Caco-2 (cell line): ENCODE results near the gene RAB22A. TPM values are rescaled to one million over a fixed set of nuclear protein-coding genes. Genes with fewer than 3 reads are reported as not detected.

Experiments used
- BruUV-seq: library from RNA; stranded (reverse); fragments of 400-500 nt; replicated peaks from 2 replicates; lab custom pipeline; 2021; lab: Mats Ljungman, UMichigan
- CTCF ChIA-PET: fragments of 300-600 bp; sonication (Branson Sonifier 250); formaldehyde crosslinking; loops from one replicate; lab custom pipeline; 2022; ENCODE audit warnings: antibody characterized with exemption; lab: Charles Lee
- POLR2A ChIA-PET: fragments of 300-600 bp; sonication (Branson Sonifier 250); formaldehyde crosslinking; loops from one replicate; lab custom pipeline; 2022; ENCODE audit warnings: antibody characterized with exemption; lab: Charles Lee
- DNase-seq, 2 experiments: peaks; one replicate each; pipeline versions ENCODE4 v3.0.0 to v3.0.0-alpha.2; 2020 to 2022
- H3K27me3 ChIP-seq: replicated peaks from 2 replicates; pipeline ENCODE4 v1.6.0; 2011; ENCODE audit warnings: low read length; ENCODE audit not compliant: control insufficient read depth, insufficient read depth
- H3K36me3 ChIP-seq: 2 replicates; pipeline ENCODE4 v1.5.1; 2011; ENCODE audit warnings: low read length; ENCODE audit not compliant: control insufficient read depth, insufficient read depth
- H3K4me1 ChIP-seq: fragments of 250-450 bp; sonication (Bioruptor Pico); 2 replicates; pipeline ENCODE4 v1.5.1; 2020; ENCODE audit warnings: mild to moderate bottlenecking
- H3K4me3 ChIP-seq: 2 replicates; pipeline ENCODE4 v1.5.1; 2011; ENCODE audit warnings: low read depth, mild to moderate bottlenecking, control low read depth, low read length
- H3K9me3 ChIP-seq: fragments of 250-450 bp; sonication (Bioruptor Pico); 2 replicates; pipeline ENCODE4 v1.5.1; 2020; ENCODE audit warnings: mild to moderate bottlenecking, moderate library complexity
- H3K27ac Mint-ChIP-seq: one replicate; pipeline ENCODE4 v1.8.0; 2022; ENCODE audit warnings: mixed read lengths; ENCODE audit not compliant: unreplicated experiment
- H3K27me3 Mint-ChIP-seq: one replicate; pipeline ENCODE4 v1.8.0; 2022; ENCODE audit warnings: mixed read lengths; ENCODE audit not compliant: insufficient read depth, unreplicated experiment
- H3K36me3 Mint-ChIP-seq: one replicate; pipeline ENCODE4 v1.8.0; 2022; ENCODE audit warnings: mild to moderate bottlenecking, mixed read lengths; ENCODE audit not compliant: insufficient read depth, unreplicated experiment
- H3K4me1 Mint-ChIP-seq: one replicate; pipeline ENCODE4 v1.8.0; 2022; ENCODE audit warnings: low read depth, mixed read lengths; ENCODE audit not compliant: unreplicated experiment
- H3K4me3 Mint-ChIP-seq: one replicate; pipeline ENCODE4 v1.8.0; 2022; ENCODE audit warnings: mild to moderate bottlenecking, moderate library complexity, mixed read lengths; ENCODE audit not compliant: unreplicated experiment
- H3K9me3 Mint-ChIP-seq: one replicate; pipeline ENCODE4 v1.8.0; 2022; ENCODE audit warnings: mixed read lengths; ENCODE audit not compliant: unreplicated experiment
- intact Hi-C: fragments of 100-400 bp; cut with micrococcal nuclease; formaldehyde crosslinking; loops from one replicate; pipeline ENCODE4 v1.10.0; 2022; ENCODE audit not compliant: unreplicated experiment
- total RNA-seq: library from RNA; stranded (reverse); gene quantifications from 2 replicates; pipeline ENCODE4 v1.2.3, GENCODE V29; 2022
- TF ChIP-seq, protein P1 (sequence below), 2 experiments: fragments of 200-600 bp in 1 of 2; IDR thresholded peaks; 1 replicate in 1 of 2; 2 replicates in 1 of 2; pipeline versions ENCODE4 v1.5.1 to v1.8.0; 2011 to 2022; ENCODE audit warnings: antibody characterized with exemption in 1 of 2, control low read depth in 1 of 2, inconsistent platforms in 1 of 2, low read depth in 1 of 2, low read length in 1 of 2, mild to moderate bottlenecking in 1 of 2, moderate library complexity in 1 of 2; ENCODE audit not compliant: insufficient read depth in 1 of 2, severe bottlenecking in 1 of 2, unreplicated experiment in 1 of 2

The RAB22A gene
- total RNA-seq, 1 experiment from 2014 or later, result 24.1 TPM

DNA sequence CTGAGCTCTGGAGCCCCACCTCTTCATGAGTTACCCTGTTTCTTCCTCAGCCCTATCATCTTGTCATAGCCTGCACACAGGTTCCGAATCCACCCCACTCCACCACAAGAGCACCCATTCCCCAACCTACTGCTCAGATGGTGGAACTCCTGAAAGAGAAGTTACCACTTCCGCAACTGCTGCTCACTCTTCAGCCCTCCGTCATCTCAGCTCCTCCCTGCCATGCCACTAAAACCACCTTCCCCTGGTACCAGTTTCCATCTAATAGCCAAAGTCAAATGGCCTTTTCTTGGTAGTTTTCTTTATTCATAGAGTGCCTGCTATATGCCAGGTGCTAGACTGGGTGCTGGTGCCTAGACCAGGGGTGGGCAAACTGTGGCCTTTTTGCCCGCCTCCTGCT, 3.9 kb downstream of the RAB22A start:
- peaks cover 64% of the 10 kb centered on the region for H3K36me3 Mint-ChIP-seq
- no peaks in the 10 kb centered on the region for H3K9me3 Mint-ChIP-seq
- no peak overlapping the region for H3K27ac Mint-ChIP-seq
- no peak for DNase-seq
- no peaks in the 10 kb centered on the region for H3K27me3 Mint-ChIP-seq
- no peaks in the 10 kb centered on the region for H3K27me3 ChIP-seq
- peaks cover 13% of the 10 kb centered on the region; the same call in 1 of the 2 replicates for H3K4me1 ChIP-seq
- H3K4me3 ChIP-seq, result no peak overlapping the region
- no peaks in the 10 kb centered on the region; the same call in 1 of the 2 replicates for H3K9me3 ChIP-seq
- BruUV-seq, result no TSS peak
- H3K4me1 Mint-ChIP-seq, result peaks cover 21% of the 10 kb centered on the region
- TF ChIP-seq, protein P1, sequence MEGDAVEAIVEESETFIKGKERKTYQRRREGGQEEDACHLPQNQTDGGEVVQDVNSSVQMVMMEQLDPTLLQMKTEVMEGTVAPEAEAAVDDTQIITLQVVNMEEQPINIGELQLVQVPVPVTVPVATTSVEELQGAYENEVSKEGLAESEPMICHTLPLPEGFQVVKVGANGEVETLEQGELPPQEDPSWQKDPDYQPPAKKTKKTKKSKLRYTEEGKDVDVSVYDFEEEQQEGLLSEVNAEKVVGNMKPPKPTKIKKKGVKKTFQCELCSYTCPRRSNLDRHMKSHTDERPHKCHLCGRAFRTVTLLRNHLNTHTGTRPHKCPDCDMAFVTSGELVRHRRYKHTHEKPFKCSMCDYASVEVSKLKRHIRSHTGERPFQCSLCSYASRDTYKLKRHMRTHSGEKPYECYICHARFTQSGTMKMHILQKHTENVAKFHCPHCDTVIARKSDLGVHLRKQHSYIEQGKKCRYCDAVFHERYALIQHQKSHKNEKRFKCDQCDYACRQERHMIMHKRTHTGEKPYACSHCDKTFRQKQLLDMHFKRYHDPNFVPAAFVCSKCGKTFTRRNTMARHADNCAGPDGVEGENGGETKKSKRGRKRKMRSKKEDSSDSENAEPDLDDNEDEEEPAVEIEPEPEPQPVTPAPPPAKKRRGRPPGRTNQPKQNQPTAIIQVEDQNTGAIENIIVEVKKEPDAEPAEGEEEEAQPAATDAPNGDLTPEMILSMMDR (IDR thresholded peaks at IDR 0.05; ENCODE audit: insufficient read depth in 1 of 2, low read depth in 1 of 2, low read length in 1 of 2, severe bottlenecking in 1 of 2, unreplicated experiment in 1 of 2), result no peak
- intact Hi-C loops, result loop anchor here (5.0 kb wide), 2 partner anchors 74 to 134 kb away; partner anchors contain the start of gene VAPB
- ChIA-PET POLR2A (no interaction called here), CTCF (no interaction called here)
- peak overlapping the region; percentile 6 for H3K4me3 Mint-ChIP-seq
- H3K36me3 ChIP-seq, result peaks cover 7% of the 10 kb centered on the region

DNA sequence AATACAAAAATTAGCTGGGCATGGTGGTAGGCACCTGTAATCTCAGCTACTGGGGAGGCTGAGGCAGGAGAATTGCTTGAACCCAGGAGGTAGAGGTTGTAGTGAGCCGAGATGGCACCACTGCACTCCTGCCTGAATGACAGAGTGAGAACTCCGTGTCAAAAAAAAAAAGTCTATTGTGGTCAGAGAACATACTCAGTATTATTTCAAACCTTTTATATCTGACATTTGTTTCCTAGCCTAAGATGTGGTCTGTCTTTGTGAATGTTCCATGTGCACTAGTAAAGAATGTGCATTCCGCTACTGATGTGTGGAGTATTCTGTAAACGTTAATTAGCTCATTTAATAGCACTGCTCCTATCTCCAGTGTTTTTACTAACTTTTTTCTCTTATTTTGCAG, 11.7 kb downstream of the RAB22A start:
- no TSS peak for BruUV-seq
- no peak for DNase-seq
- H3K27ac Mint-ChIP-seq, result no peak overlapping the region
- no peak overlapping the region for H3K4me3 ChIP-seq
- no peaks in the 10 kb centered on the region for H3K9me3 ChIP-seq
- no peaks in the 10 kb centered on the region for H3K4me1 Mint-ChIP-seq
- H3K4me1 ChIP-seq, result no peaks in the 10 kb centered on the region
- no peak overlapping the region for H3K4me3 Mint-ChIP-seq
- ChIA-PET POLR2A (no interaction called here), CTCF (interaction anchor here (0.6 to 0.7 kb wide), 2 partner anchors 44 to 56 kb away, joined by 6 to 7 read pairs; no protein-coding TSS in a partner anchor)
- H3K27me3 Mint-ChIP-seq, result no peaks in the 10 kb centered on the region
- intact Hi-C loops, result loop anchor here (10.0 kb wide), 1 partner anchor 104 kb away; no protein-coding TSS in a partner anchor
- TF ChIP-seq, protein P1 (IDR thresholded peaks at IDR 0.05; ENCODE audit: insufficient read depth in 1 of 2, low read depth in 1 of 2, low read length in 1 of 2, severe bottlenecking in 1 of 2, unreplicated experiment in 1 of 2), result no peak
- H3K36me3 ChIP-seq, result no peaks in the 10 kb centered on the region; the same call in 1 of the 2 replicates
- peaks cover 26% of the 10 kb centered on the region for H3K36me3 Mint-ChIP-seq
- H3K27me3 ChIP-seq, result no peaks in the 10 kb centered on the region
- no peaks in the 10 kb centered on the region for H3K9me3 Mint-ChIP-seq

DNA sequence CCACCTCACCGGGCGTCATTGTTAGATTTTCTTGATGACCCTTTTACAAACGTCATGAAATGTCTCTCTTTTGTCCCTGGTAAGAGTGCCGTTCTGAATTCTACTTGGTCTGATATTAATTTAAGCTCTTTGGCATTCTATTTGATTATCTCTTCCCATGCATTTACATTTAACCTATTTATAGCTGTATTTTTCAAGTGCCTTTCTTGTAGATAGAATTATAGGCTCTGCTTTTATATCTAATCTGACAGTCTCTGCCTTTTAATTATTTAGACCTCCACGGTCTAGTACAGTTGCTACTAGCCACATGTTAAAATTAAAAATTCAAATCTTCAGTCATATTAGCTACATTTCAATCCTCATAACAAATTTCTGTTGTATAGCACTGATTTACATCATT, 12.6 kb downstream of the RAB22A start:
- Mint-ChIP-seq H3K27ac (no peak overlapping the region), H3K9me3 (no peaks in the 10 kb centered on the region), H3K4me1 (peaks cover 5% of the 10 kb centered on the region), H3K27me3 (no peaks in the 10 kb centered on the region), H3K4me3 (no peak overlapping the region), H3K36me3 (peaks cover 18% of the 10 kb centered on the region)
- H3K36me3 ChIP-seq, result no peaks in the 10 kb centered on the region
- H3K4me1 ChIP-seq, result peaks cover 1% of the 10 kb centered on the region
- ChIA-PET POLR2A (no interaction called here), CTCF (no interaction called here)
- intact Hi-C loops, result loop anchor here (10.0 kb wide), 1 partner anchor 103 kb away; no protein-coding TSS in a partner anchor
- no peaks in the 10 kb centered on the region for H3K9me3 ChIP-seq
- no peaks in the 10 kb centered on the region for H3K27me3 ChIP-seq
- TF ChIP-seq, protein P1 (IDR thresholded peaks at IDR 0.05; ENCODE audit: insufficient read depth in 1 of 2, low read depth in 1 of 2, low read length in 1 of 2, severe bottlenecking in 1 of 2, unreplicated experiment in 1 of 2), result no peak
- no TSS peak for BruUV-seq
- H3K4me3 ChIP-seq, result no peak overlapping the region
- no peak for DNase-seq
